Non-pigmented ciliary epithelial cell (primary cell): ENCODE results near the gene EXOSC7.
"Not testable (repeated sequence)": the region's sequence is repeated elsewhere in the genome, so short reads cannot be mapped to it uniquely, and the experiment has no call there.

ENCODE experiments used
- DNase-seq: peaks from one replicate; pipeline ENCODE4 v3.0.0-alpha.2; 2010; ENCODE audit warnings: low read depth

The EXOSC7 gene

GRCh38 chr3:44976002-44976815 lies at the start of gene EXOSC7, which contains the start of gene ZDHHC3:
Gene EXOSC7 (plus strand): TSS chr3:44976244. CDS start chr3:44976278, 34 bp downstream.
Gene ZDHHC3 (minus strand): TSS chr3:44976174. CDS start chr3:44959436, 16,738 bp downstream.
- no peak for DNase-seq

- DNase-seq: no peak
Measured at GRCh38 chr3:44926921-44927320, 49.1 kb upstream of the EXOSC7 start.

GRCh38 chr3:44927371-44927770 lies 48.7 kb upstream of the EXOSC7 start:
- DNase-seq: no peak

- DNase-seq: no peak
Measured at GRCh38 chr3:44929782-44930181, 46.3 kb upstream of the EXOSC7 start.

- DNase-seq: no peak
Measured at GRCh38 chr3:44930911-44931310, 45.1 kb upstream of the EXOSC7 start.

- DNase-seq: no peak
Measured at GRCh38 chr3:44931791-44932190, 44.3 kb upstream of the EXOSC7 start.

GRCh38 chr3:44932271-44932670 lies 43.8 kb upstream of the EXOSC7 start:
- no peak for DNase-seq

GRCh38 chr3:44932986-44933944 lies 42.8 kb upstream of the EXOSC7 start:
- no peak for DNase-seq

- DNase-seq: no peak
Measured at GRCh38 chr3:44939581-44940036, 36.4 kb upstream of the EXOSC7 start.

- no peak for DNase-seq
Measured at GRCh38 chr3:44942202-44942921, 33.7 kb upstream of the EXOSC7 start.

- no peak for DNase-seq
Measured at GRCh38 chr3:44948239-44948638, 27.8 kb upstream of the EXOSC7 start.

- not testable (repeated sequence) for DNase-seq
Measured at GRCh38 chr3:44949770-44950169, 26.3 kb upstream of the EXOSC7 start.

- no peak for DNase-seq
Measured at GRCh38 chr3:44950275-44950734, 25.7 kb upstream of the EXOSC7 start.

- DNase-seq: no peak
Measured at GRCh38 chr3:44952689-44953088, 23.4 kb upstream of the EXOSC7 start.

- DNase-seq: no peak
Measured at GRCh38 chr3:44954304-44954703, 21.7 kb upstream of the EXOSC7 start.

GRCh38 chr3:44954962-44955361 lies 21.1 kb upstream of the EXOSC7 start:
- no peak for DNase-seq

- no peak for DNase-seq
Measured at GRCh38 chr3:44955917-44956316, 20.1 kb upstream of the EXOSC7 start.

GRCh38 chr3:44957986-44958385 lies 18.1 kb upstream of the EXOSC7 start:
- no peak for DNase-seq

GRCh38 chr3:44958386-44958785 lies 17.7 kb upstream of the EXOSC7 start:
- no peak for DNase-seq

- no peak for DNase-seq
Measured at GRCh38 chr3:44960387-44961026, 15.5 kb upstream of the EXOSC7 start.

GRCh38 chr3:44961888-44962287 lies 14.2 kb upstream of the EXOSC7 start:
- DNase-seq: no peak
